Measurements from ENCODE around the gene TMEM8B. TPM values are rescaled to one million over a fixed set of nuclear protein-coding genes. Genes with fewer than 3 reads are reported as not detected.

TMEM8B gene
- total RNA-seq, 1 donor from 2014 or later: 4.8 TPM

- TF ChIP-seq EZH2phosphoT487 (IDR thresholded peaks at IDR 0.05) (no peak), CTCF (IDR thresholded peaks at IDR 0.05) (no peak), EZH2 (IDR thresholded peaks at IDR 0.05) (no peak)
- Histone ChIP-seq H3K4me3 (no peak overlapping the region), H3K27me3 (no peaks in the 10 kb centered on the region), H3K36me3 (no peaks in the 10 kb centered on the region), H3K4me2 (no peak overlapping the region), H3K9me3 (ENCODE audit: low read depth) (no peaks in the 10 kb centered on the region), H4K20me1 (ENCODE audit: low read depth) (peaks cover 5% of the 10 kb centered on the region), H3K4me1 (no peaks in the 10 kb centered on the region), H3F3A (ENCODE audit: low read depth) (no peaks in the 10 kb centered on the region), H3K27ac (no peak overlapping the region), H2AFZ (replicated peaks) (no peak overlapping the region), H3K9ac (no peak overlapping the region), H3K79me2 (ENCODE audit: low read depth) (no peaks in the 10 kb centered on the region)
- H3K4me1 Mint-ChIP-seq: no peaks in the 10 kb centered on the region
- H3K9me3 Mint-ChIP-seq: no peaks in the 10 kb centered on the region
- peaks cover 10% of the 10 kb centered on the region for H3K36me3 Mint-ChIP-seq
- no peak overlapping the region for H3K4me3 Mint-ChIP-seq
- peaks cover 3% of the 10 kb centered on the region for H3K27me3 Mint-ChIP-seq (ENCODE audit: insufficient read depth, low read depth)
- no peak overlapping the region for H3K27ac Mint-ChIP-seq
- DNase-seq (ENCODE audit: low spot score): no peak
Observed at GRCh38 chr9:35852876-35853865, 24.1 kb downstream of the TMEM8B start.

GRCh38 chr9:35854091-35854762 lies 25.2 kb downstream of the TMEM8B start:
- Histone ChIP-seq H3K27me3 (no peaks in the 10 kb centered on the region), H3K79me2 (ENCODE audit: low read depth) (no peaks in the 10 kb centered on the region), H3K9me3 (ENCODE audit: low read depth) (no peaks in the 10 kb centered on the region), H3F3A (ENCODE audit: low read depth) (no peaks in the 10 kb centered on the region), H3K9ac (no peak overlapping the region), H3K36me3 (no peaks in the 10 kb centered on the region), H2AFZ (replicated peaks) (no peak overlapping the region), H3K4me3 (no peak overlapping the region), H3K27ac (no peak overlapping the region), H4K20me1 (ENCODE audit: low read depth) (peaks cover 5% of the 10 kb centered on the region), H3K4me1 (no peaks in the 10 kb centered on the region), H3K4me2 (no peak overlapping the region)
- no peak overlapping the region for H3K4me3 Mint-ChIP-seq
- peak overlapping the region; percentile 29 for H3K27ac Mint-ChIP-seq
- no peaks in the 10 kb centered on the region for H3K4me1 Mint-ChIP-seq
- peaks cover 7% of the 10 kb centered on the region for H3K36me3 Mint-ChIP-seq
- no peaks in the 10 kb centered on the region for H3K9me3 Mint-ChIP-seq
- peaks cover 3% of the 10 kb centered on the region for H3K27me3 Mint-ChIP-seq (ENCODE audit: insufficient read depth, low read depth)
- TF ChIP-seq CTCF (IDR thresholded peaks at IDR 0.05) (no peak), EZH2 (IDR thresholded peaks at IDR 0.05) (no peak), EZH2phosphoT487 (IDR thresholded peaks at IDR 0.05) (no peak)
- DNase-seq (ENCODE audit: low spot score): no peak

- H3K9ac ChIP-seq: no peak overlapping the region
- no peaks in the 10 kb centered on the region for H3K27me3 ChIP-seq
- DNase-seq (ENCODE audit: low spot score): no peak
- no peak overlapping the region for H3K4me2 ChIP-seq
- H3K4me1 ChIP-seq: no peaks in the 10 kb centered on the region
- Mint-ChIP-seq H3K27me3 (ENCODE audit: insufficient read depth, low read depth) (peaks cover 3% of the 10 kb centered on the region), H3K36me3 (peaks cover 7% of the 10 kb centered on the region), H3K4me3 (no peak overlapping the region), H3K4me1 (no peaks in the 10 kb centered on the region), H3K27ac (no peak overlapping the region), H3K9me3 (no peaks in the 10 kb centered on the region)
- H3K36me3 ChIP-seq: no peaks in the 10 kb centered on the region
- H3K27ac ChIP-seq: no peak overlapping the region
- H3K4me3 ChIP-seq: no peak overlapping the region
- H4K20me1 ChIP-seq (ENCODE audit: low read depth): no peaks in the 10 kb centered on the region
- no peaks in the 10 kb centered on the region for H3F3A ChIP-seq (ENCODE audit: low read depth)
- no peak overlapping the region for H2AFZ ChIP-seq (replicated peaks)
- H3K9me3 ChIP-seq (ENCODE audit: low read depth): no peaks in the 10 kb centered on the region
- H3K79me2 ChIP-seq (ENCODE audit: low read depth): no peaks in the 10 kb centered on the region
- TF ChIP-seq CTCF (IDR thresholded peaks at IDR 0.05): no peak
- TF ChIP-seq EZH2 (IDR thresholded peaks at IDR 0.05): no peak
- no peak for TF ChIP-seq EZH2phosphoT487 (IDR thresholded peaks at IDR 0.05)
Observed at GRCh38 chr9:35856206-35856605, 27.2 kb downstream of the TMEM8B start.
